ENCODE measurements around the gene SERINC5.
"Not testable (repeated sequence)": the region's sequence is repeated elsewhere in the genome, so short reads cannot be mapped to it uniquely, and the experiment has no call there.

Gene SERINC5

GRCh38 chr5:80193401-80193800, 62.4 kb downstream of the SERINC5 start:
- no peak for DNase-seq

GRCh38 chr5:80192507-80193241, 63.2 kb downstream of the SERINC5 start:
- DNase-seq: no peak

- no peak for DNase-seq
These were observed 63.9 kb downstream of the SERINC5 start for GRCh38 chr5:80191991-80192398.

- no peak for DNase-seq
These were observed 64.5 kb downstream of the SERINC5 start for GRCh38 chr5:80191397-80191796.

DNA sequence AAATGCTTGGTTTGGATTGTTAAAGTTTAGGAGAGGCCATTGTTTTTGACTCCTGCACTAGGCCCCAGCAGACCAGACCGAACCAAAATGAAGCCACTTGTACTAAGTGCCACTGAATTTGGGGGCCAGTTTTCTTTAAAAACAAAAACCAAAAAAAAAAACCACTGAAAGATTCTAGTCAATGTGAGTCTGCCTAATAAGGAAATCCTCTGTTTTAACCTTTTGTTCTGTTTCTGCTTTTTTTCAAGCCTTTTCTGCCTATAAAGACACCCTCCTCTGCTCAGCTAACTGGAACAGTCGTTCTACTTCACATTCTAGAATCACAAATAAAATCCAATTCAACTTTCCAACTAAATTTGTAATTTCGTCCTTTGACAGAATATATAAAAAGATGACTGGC, 64.9 kb downstream of the SERINC5 start:
- no peak for DNase-seq

DNA sequence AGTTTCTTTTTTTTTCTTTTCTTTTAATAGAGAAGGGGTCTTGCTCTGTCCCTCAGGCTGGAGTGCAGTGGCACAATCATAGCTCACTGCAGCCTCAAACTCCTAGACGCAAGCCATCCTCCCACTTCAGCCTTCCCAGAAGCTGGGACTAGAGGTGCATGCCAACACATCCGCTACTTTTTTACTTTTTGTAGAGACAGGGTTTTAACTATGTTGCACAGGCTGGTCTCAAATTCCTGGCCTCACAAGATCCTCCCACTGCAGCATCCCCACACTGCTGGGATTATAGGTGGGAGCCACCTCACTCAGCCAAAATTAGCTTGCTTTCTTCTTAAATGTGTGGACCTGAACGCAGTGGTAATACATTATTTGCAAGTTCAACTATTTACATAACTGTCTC, 66.1 kb downstream of the SERINC5 start:
- DNase-seq: no peak

DNA sequence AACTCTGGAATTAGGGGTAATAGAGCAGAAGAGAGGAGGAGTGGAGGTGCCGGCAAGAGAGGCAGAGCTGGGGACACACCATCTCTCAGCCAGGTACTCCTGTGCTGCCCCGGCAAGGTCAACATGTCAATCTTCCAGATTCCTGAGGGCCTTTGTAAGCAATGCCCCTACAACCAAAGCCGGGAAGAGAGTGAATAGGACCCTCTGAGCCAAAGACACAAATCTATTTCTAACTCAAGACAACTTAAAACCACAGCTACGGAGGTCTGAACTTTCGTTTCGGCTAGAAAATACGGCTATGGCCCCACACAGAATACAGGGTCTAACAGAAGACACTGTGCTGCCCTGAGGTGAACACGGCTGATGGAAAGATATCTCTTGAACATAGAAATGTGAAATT, 66.6 kb downstream of the SERINC5 start:
- DNase-seq: no peak

- DNase-seq: no peak
These were observed 68.3 kb downstream of the SERINC5 start for GRCh38 chr5:80187421-80188090.

GRCh38 chr5:80185535-80185934, 70.3 kb downstream of the SERINC5 start:
- DNase-seq: not testable (repeated sequence)

- no peak for DNase-seq
These were observed 70.8 kb downstream of the SERINC5 start for GRCh38 chr5:80185095-80185494.

DNA sequence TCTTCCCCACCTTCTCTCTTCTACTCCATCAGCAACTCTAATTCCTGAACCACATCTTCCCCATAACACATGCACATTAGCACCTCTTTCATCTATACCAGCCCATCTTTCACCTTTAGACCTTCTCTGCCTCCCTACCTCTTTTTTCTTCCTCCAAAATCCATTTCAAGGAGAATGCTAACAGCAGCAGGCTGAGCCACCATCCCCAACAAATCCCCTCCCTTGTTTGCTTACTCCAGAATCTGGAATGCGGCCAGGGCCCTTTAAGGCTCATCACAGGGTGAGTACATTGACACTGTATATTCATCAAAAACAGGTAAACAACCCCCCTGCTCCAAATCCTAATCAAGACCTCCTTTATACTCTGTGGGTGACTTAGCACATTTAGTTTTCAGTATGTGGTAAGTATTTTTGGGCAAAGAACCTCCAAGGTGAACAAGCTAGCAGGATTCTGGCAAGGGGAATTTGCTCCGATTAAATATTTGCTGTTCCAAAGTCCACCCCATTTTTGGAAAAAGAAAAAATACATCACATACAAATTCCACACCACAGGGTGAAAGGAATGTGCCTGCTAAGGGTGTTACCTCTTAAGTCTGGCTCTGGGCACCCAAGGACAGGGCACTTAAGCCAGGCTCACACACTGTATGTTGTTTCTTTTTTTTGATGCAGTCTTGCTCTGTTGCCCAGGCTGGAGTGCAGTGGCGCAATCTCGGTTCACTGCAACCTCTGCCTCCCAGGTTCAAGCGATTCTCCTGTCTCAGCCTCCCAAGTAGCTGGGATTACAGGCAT, 71.4 kb downstream of the SERINC5 start:
- DNase-seq: no peak

GRCh38 chr5:80183728-80184234, 72.1 kb downstream of the SERINC5 start:
- DNase-seq: not testable (repeated sequence)

DNA sequence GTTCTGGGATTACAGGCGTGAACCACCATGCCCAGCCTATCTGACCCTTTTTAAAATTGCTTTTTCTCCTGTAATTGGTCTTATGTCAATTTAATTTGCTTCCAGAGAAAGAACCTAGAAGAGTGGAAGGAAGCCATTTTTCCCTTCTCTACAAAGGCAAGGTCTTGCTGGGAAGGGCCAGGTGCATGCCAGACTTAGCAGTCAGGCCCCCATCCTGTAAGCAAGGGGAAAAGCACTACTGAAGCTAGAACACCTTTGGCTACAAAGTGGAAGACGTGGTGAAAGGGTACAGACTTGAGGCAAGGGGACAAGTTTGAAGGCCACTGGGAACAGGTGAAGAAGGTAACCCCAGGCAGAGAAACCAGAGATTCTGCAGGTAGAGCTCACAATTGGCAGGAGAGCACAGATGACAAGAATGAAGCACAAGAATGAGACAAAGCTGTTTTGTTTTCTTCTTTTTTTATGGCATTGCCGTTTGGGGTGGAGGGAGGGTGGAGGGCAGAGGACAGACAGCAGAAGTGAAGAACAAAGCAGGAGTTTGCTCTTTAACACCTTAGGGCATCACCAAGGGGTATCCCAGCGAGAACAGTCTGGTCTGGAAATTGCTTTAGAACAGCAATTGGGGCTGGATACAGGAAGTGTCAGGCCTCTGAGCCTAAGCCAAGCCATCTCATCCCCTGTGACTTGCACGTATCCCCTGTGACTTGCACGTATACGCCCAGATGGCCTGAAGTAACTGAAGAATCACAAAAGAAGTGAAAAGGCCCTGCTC, 72.9 kb downstream of the SERINC5 start:
- no peak for DNase-seq

DNA sequence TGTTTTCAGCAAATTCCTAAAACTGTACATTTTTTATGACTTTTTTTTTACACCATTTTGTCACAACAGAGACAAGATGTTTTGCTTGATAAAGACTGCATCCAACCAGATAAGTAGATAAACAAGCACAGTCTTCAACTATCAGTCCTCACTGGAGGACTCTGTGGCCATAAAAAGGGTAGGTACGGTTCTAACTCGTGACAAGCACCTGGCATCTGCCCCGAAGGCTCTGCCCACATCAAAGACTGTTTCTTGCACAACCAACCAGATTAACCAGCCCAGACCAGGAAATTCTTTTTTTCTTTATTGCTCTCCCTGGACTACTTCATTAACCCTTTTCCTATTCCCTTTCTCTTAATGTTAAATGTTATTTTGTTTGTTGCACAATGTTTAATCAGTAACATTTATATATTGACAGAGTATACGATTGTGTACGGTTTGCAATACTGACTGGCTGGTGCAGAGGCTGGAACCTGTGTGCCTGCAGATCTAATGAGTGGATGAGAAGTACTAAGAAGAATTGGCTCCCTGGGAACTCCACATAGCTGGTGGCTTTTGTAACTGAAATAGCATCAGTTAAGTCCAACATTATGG, 74.1 kb downstream of the SERINC5 start:
- peak; percentile 28 to 38 for DNase-seq

- no peak for DNase-seq
These were observed 78.6 kb downstream of the SERINC5 start for GRCh38 chr5:80177236-80177635.

DNA sequence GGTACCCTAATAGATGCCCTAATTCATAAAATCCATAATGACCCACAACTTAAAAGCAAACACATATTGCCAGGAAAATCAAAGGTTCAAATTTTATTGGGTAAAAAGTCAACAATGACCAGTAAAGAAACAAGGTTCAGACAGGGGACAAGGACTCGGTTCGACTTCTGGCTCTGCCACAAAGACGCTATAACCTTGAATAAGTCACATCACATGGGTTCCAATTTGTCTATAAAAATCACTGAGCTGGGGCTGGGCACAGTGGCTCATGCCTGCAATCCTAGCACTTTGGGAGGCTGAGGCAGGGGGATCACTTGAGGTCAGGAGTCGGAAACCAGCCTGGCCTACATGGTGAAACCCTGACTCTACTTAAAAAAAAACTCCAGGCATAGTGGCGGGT, 80.5 kb downstream of the SERINC5 start:
- DNase-seq: no peak

DNA sequence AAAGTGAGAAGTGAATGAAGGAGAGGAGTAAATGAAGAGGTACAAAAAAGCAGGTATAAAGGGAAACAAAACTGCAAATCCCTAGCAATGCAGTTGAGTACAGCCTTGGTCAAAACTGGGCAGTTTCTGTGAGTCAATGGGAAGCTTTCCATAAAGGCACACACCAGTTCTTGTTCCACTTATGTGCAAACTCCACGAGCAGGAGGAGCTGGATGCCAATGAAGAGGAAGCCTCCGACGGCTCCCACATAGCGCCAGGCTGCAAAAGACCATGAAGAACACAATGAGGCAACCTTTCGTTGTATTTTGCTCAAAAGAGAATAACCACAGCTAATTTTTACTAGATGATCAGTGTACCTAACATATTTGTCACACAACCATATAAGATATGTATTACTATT, 81.1 kb downstream of the SERINC5 start:
- DNase-seq: no peak

- DNase-seq: no peak
These were observed 83.7 kb downstream of the SERINC5 start for GRCh38 chr5:80172067-80172695.

GRCh38 chr5:80170117-80170535, 85.7 kb downstream of the SERINC5 start:
- DNase-seq: no peak

DNA sequence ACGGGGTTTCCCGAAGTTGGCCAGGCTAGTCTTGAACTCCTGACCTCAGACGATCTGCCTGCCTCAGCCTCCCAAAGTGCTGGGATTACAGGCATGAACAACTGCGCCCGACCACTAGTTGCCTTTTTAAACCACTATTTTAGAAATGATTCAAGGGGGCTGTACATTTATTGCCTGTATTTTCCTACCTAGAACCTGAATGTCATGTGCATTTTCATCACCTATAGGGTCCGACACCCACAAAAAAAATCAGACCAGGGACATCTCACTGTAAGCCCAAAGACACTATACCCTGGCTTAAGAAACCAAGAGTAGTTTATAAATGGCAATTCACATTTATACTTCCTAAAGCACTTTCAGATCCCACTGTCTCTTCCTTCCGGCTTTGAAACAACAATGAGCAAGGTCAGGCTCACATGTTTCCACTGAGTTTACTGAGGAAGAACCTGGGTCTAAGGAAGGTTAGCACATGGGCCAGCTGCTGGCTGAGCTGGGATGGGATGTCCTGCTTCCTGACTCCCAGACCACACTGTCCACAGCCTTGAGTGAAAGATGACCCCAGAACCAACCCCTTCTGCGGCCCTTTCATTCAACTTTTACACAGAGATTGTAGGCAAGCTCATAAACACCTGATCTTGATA, 87.3 kb downstream of the SERINC5 start:
- no peak for DNase-seq

DNA sequence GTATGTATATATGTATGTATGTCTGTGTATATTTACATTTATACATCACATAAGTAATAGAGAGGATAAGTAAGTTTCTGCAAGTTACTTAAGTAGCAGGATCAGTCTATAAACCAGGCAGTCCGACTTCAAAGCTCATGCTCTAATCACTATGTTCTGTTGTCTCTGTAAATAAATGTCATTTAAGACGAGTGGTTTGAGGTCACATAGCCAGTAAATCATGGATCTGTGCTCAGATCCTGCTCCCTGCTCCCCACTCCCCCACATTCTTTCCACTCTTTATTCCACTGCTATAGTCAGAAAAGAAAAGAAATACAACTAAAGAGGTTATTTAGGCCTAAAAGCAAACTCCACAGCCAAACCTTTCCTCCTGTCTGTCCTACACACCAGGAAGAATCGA, 90.4 kb downstream of the SERINC5 start:
- no peak for DNase-seq

Measured in AML-193 (cell line).